Left renal cortex interstitium (tissue), 4 donors: ENCODE data around the gene FN1. TPM values are rescaled to one million over a fixed set of nuclear protein-coding genes. Genes with fewer than 3 reads are reported as not detected.
"Not testable (repeated sequence)": the region's sequence is repeated elsewhere in the genome, so short reads cannot be mapped to it uniquely, and the experiment has no call there.

ENCODE experiments used
- DNase-seq, 4 donors: peaks; one replicate each; pipeline ENCODE4 v3.0.0-alpha.2; 2013; ENCODE audit warnings: low read depth in 4 of 4, low spot score in 2 of 4, missing footprints in 1 of 4
- polyA plus RNA-seq, 4 donors: library from polyadenylated mRNA; unstranded; fragments of 120-200 nt; gene quantifications; one replicate each; pipeline ENCODE4 v1.2.1, GENCODE V29; 2013; ENCODE audit not compliant: insufficient read length in 4 of 4

FN1 gene
- polyA plus RNA-seq, 4 donors: 365 to 596 (median 485) TPM

DNA sequence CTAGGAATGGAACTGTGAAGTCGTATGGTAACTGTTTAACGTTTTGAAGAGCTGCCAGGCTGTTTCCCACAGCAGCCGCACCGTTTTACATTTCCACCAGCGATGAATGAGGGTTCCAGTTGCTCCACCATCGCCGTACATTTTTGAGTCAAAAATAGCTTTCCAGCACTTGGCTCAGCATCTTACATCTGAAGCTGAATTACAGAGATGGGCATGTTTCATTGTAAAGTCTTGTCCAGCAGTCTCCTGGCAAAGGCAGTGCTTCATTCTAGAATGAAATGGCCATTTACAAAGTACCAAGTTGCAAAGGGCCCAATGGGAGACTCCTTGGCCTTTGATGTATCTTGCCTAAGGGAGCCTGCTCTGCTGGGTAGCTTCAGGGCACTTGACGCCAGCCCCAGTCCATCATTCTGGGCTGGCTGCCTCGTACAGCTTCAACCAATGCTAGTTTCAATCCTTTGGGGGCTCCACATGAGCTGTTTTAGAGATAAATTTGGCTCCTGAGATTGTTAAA, 78.9 kb downstream of the FN1 start:
- DNase-seq: no peak

DNA sequence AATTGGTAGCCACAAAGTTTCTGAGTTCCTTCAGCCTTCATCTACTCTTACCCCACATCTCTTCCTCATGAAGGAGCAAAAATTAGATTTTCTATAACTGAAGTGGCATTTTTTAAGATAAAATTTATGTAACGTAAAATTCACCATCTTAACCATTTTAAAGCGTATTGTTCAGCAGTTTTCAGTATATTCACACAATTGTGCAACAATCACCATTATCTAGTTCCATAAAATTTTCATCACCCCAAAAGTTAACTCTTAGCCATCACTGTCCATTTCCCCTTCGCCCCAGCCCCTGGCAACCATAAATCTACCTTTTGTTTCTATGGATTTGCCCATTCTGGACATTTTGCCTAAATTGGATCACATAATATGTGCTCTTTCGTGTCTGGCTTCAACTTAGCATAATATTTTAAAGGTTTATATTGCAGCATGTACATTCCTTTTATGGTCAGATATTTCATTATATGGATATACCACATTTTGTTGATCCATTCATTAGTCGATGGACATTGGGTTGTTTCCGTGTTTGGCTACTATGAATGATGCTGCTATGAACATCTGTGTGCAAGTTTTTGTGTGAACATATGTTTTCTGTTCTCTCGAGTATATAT, 79.4 kb downstream of the FN1 start:
- no peak for DNase-seq

GRCh38 chr2:215355801-215356200, 80.1 kb downstream of the FN1 start:
- DNase-seq: no peak

DNA sequence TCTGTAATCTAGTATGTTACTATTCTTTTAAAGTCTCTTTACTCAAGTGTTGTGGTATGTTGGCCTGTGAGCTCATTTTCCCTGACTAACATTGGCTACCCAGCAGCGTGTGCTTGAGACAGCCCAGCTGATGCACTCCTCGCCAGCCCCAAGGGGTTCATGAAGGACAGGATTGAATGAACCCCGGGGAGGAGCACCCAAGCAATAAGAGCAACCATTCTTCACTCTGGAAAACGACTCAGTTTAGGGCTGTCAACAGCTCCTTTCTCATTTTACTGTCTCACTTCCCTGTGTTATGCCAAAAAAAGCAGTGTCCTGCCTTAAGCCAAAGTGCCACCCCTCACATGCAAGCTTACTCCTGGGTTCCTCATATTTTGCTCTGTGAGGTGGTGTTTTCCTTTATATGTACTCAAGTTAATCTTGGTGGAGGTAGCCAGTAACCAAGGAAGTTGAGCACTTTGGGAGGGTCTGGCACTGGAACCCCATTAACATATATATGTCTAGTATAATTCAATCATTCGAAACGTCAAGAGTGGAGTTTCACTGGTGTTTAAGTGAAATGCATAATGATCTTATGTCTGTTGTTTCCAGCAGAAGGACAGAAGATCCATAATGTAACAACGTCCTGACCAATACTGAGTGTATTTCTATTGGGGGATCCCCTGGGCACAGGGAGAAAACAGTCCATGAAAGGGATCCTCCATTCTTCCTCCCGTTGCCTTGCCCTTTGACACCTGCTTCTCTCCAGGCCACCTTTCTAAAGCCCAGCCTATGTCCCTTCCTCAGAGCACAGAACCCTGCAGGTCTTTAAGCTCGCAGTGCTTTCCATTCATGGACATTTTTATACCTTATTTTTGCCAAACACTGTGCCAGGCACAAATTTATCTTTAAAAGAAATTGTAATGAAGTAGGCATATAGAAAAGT, 80.8 kb downstream of the FN1 start:
- no peak for DNase-seq

DNA sequence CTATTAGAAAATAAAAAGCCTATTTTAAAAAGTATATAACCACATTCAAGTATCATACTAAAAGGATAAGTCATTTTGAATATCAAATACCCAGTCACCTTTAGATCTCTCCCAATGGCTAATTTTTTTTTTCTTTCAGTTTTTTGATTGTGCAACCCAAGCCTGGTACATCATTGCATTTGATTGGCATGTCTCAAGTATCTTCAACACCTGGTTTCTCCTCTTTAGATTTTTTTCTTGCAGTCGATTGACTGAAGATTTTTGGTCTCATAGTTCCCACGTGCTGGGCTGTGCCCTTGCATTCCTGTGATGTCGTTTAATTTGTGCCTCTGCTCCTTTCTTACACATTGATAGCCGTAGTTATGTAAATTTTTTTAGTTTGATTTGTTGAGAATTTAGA, 83.3 kb downstream of the FN1 start:
- no peak for DNase-seq

DNA sequence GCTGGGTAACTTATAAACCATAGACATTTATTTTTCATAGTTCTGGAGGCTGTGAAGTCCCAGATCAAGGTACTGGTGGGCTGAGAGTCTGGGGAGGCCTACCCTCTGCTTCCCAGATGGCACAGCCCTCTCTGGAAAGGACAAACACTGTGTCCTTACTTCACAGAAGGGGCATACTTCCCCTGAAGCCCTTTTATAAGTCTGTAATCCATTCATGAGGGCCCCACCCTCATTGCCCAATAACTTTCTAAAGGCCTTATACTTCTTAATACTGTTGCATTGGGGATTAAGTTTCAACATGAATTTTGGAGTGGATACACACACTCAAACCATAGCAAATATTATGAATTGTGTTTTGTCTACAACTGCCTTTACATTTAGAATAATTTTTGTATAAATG, 88.0 kb downstream of the FN1 start:
- DNase-seq: no peak

GRCh38 chr2:215338883-215339679, 96.8 kb downstream of the FN1 start:
- DNase-seq: no peak

- no peak for DNase-seq
Measured at GRCh38 chr2:215332872-215333595, 102.8 kb downstream of the FN1 start.

DNA sequence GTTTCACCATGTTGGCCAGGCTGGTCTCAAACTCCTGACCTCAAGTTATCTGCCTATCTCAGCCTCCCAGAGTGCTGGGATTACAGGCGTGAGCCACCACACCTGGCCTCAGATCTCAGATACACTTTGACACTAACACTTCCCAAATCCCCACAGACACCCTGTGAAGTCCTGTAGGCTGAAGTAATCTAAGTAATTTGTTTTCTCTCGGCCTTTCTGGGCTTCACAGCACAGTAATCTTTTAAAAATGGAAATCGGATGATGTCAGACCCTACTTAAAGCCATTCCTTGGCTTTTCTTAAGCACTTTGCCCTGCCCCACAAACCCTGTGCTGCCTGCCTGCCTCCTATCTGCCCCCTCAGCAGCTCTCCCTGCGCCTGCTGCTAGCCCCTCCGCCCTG, 107.8 kb downstream of the FN1 start:
- no peak for DNase-seq

GRCh38 chr2:215324811-215325210, 111.1 kb downstream of the FN1 start:
- DNase-seq: no peak

- DNase-seq: no peak
Measured at GRCh38 chr2:215320679-215321078, 115.2 kb downstream of the FN1 start.

DNA sequence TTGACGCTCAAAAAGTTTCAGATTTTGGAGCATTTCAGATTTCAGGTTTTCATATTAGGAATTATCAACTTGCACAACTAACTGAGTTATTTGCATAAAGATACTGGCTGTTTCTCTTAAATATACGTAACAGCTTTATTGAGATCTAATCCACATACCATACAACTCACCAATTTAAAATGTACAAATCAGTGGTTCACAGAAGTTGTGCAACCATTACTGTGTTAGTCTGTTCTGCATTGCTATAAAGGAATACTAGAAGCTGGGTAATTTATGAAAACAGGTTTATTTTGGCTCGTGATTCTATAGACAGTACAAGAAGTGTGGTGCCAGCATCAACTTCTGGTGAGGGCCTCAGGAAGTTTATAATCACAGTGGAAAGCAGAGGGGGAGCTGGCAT, 115.8 kb downstream of the FN1 start:
- DNase-seq: no peak

GRCh38 chr2:215319500-215319899, 116.4 kb downstream of the FN1 start:
- no peak for DNase-seq

DNA sequence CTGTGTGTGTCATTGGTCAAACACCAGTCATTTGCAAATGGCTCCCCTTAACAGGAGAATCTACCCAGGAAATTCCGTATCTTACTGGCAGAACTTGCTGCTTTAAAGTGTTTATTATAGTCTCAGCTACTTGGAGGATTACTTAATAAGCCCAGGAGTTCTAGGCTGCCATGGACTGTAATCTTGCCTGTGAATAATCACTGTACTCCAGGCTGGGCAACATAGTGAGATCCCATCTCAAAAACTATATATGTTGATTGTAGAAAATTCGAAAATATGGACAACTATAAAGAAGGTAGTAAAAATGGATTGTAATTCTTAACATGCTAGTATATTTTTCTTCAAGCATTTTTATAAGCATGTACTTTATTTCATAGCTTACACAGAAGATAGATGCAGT, 119.5 kb downstream of the FN1 start:
- DNase-seq: no peak

DNA sequence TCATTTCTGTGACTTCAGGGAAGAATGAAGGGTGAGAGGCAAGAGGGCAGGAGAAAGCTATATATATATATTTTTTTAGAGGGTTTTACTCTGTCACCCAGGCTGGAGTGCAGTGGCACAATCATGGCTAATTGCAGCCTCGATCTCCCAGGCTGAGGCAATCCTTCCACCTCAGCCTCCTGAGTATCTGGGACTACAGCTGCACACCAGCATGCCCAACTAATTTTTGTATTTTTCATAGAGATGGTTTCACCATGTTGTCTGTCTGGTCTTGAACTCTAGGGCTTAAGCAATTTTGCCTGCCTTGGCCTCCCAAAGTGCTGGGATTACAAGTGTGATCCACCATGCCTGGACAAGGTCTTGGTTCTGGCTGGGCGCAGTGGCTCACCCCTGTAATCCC, 120.6 kb downstream of the FN1 start:
- DNase-seq: no peak

GRCh38 chr2:215314896-215315295, 121.0 kb downstream of the FN1 start:
- no peak for DNase-seq

- DNase-seq: no peak
Measured at GRCh38 chr2:215313255-215313613, 122.6 kb downstream of the FN1 start.

DNA sequence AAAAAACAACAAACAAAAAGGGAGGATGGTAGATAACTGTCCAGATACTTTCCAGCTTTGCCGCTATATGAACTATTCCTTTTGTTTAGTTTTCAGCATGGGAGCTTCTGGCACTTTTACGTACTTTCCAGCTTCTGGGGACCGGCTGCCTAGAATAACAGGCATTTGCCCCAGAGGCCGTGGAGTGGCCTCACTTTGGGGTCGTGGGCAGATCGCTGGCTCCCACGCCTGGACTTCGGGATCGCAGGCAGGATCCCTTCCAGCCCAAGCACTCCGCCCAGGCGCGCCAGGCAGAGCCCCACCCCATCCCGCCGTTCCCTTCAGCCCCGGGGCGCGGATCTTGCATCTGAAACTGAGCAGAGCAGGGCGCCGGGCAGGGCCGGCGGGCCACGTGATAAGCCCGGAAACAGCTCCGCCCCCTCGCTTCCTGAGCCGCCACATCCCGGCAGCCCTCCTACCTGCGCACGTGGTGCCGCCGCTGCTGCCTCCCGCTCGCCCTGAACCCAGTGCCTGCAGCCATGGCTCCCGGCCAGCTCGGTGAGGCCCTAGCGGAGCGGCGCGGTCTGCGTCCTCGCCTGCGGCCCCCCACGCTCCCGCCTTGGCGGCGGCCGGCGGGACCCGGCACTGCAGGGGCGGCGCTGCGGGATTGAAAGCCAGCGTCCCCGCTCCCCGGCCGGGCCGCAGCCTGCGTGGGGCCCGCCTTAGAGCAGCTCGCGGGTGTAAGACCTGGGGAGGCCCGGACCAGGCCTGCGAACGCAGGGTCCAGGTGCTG, 124.1 kb downstream of the FN1 start, which contains the start of gene ATIC:
TSS of gene ATIC (plus strand) at position 435 of the 772 bp plus-strand sequence. CDS start at position 519, 84 bp downstream.
- peak; percentile 52 to 83 (median 78) for DNase-seq

DNA sequence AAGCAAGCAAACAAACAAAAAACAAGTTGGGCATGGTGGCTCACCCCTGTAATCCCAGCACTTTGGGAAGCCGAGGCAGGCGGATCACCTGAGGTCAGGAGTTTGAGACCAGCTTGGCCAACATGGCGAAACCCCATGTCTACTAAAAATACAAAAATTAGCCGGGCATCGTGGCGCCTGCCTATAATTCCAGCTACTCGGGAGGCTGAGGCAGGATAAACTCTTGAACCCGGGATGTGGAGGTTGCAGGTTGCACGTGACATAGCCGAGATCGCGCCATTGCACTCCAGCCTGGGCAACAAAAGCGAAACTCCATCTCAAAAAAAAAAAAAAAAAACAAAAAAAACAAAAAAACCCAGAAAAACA, 124.6 kb downstream of the FN1 start:
- DNase-seq: not testable (repeated sequence)
